Calu3 (cell line): ENCODE measurements around the gene CROT. TPM values are rescaled to one million over a fixed set of nuclear protein-coding genes. Genes with fewer than 3 reads are reported as not detected.

Experiments used
- BruUV-seq: library from RNA; stranded (reverse); fragments of 400-500 nt; replicated peaks from 2 replicates; lab custom pipeline; 2021; lab: Mats Ljungman, UMichigan
- CTCF ChIA-PET: fragments of 300-600 bp; sonication (Branson Sonifier 250); formaldehyde crosslinking; loops from one replicate; lab custom pipeline; 2022; ENCODE audit warnings: antibody characterized with exemption; lab: Charles Lee
- DNase-seq: peaks from one replicate; pipeline ENCODE4 v3.0.0; 2022
- H3K27ac Mint-ChIP-seq: one replicate; pipeline ENCODE4 v1.8.0; 2022; ENCODE audit warnings: mixed read lengths; ENCODE audit not compliant: unreplicated experiment
- H3K27me3 Mint-ChIP-seq: one replicate; pipeline ENCODE4 v1.8.0; 2022; ENCODE audit warnings: mixed read lengths; ENCODE audit not compliant: unreplicated experiment
- H3K36me3 Mint-ChIP-seq: one replicate; pipeline ENCODE4 v1.8.0; 2022; ENCODE audit warnings: mild to moderate bottlenecking, moderate library complexity, mixed read lengths; ENCODE audit not compliant: insufficient read depth, unreplicated experiment
- H3K4me1 Mint-ChIP-seq: one replicate; pipeline ENCODE4 v1.8.0; 2022; ENCODE audit warnings: mild to moderate bottlenecking, low read depth, mixed read lengths; ENCODE audit not compliant: unreplicated experiment
- H3K4me3 Mint-ChIP-seq: one replicate; pipeline ENCODE4 v1.8.0; 2022; ENCODE audit warnings: mild to moderate bottlenecking, low read depth, moderate library complexity, mixed read lengths; ENCODE audit not compliant: unreplicated experiment
- H3K9me3 Mint-ChIP-seq: one replicate; pipeline ENCODE4 v1.8.0; 2022; ENCODE audit warnings: low read depth, mixed read lengths; ENCODE audit not compliant: unreplicated experiment
- CTCF ChIP-seq: fragments of 200-600 bp; IDR thresholded peaks from one replicate; pipeline ENCODE4 v1.8.0; 2022; ENCODE audit warnings: antibody characterized with exemption; ENCODE audit not compliant: unreplicated experiment
- intact Hi-C: fragments of 100-400 bp; cut with micrococcal nuclease; formaldehyde crosslinking; loops from one replicate; pipeline ENCODE4 v1.10.0; 2022; ENCODE audit not compliant: unreplicated experiment
- total RNA-seq: library from RNA; stranded (reverse); gene quantifications from 2 replicates; pipeline ENCODE4 v1.2.3, GENCODE V29; 2022

Gene CROT
- total RNA-seq, 1 experiment from 2014 or later = 7.3 TPM

- TF ChIP-seq CTCF = no peak
- peaks cover 5% of the 10 kb centered on the region for H3K9me3 Mint-ChIP-seq
- no peaks in the 10 kb centered on the region for H3K27me3 Mint-ChIP-seq
- no peaks in the 10 kb centered on the region for H3K36me3 Mint-ChIP-seq
- BruUV-seq = no TSS peak
- no peak overlapping the region for H3K4me3 Mint-ChIP-seq
- no peak overlapping the region for H3K27ac Mint-ChIP-seq
- DNase-seq = no peak
- intact Hi-C loops = no loop called here
- CTCF ChIA-PET = no interaction called here
- H3K4me1 Mint-ChIP-seq = no peaks in the 10 kb centered on the region
Observed at GRCh38 chr7:87398446-87398845, 53.0 kb downstream of the CROT start.

GRCh38 chr7:87404674-87405073 lies 59.2 kb downstream of the CROT start:
- no peaks in the 10 kb centered on the region for H3K36me3 Mint-ChIP-seq
- no peak for DNase-seq
- intact Hi-C loops = loop anchor here (5.0 kb wide), 1 partner anchor 57 kb away; the partner anchor contains the start of gene CROT

GRCh38 chr7:87411186-87411585 lies 65.7 kb downstream of the CROT start:
- no peaks in the 10 kb centered on the region for H3K36me3 Mint-ChIP-seq

More at GRCh38 chr7:87404674-87405073, 59.2 kb downstream of the CROT start:
- Mint-ChIP-seq H3K9me3 (no peaks in the 10 kb centered on the region), H3K27ac (no peak overlapping the region), H3K4me3 (no peak overlapping the region), H3K4me1 (no peaks in the 10 kb centered on the region), H3K27me3 (no peaks in the 10 kb centered on the region)
- CTCF ChIA-PET = no interaction called here
- TF ChIP-seq CTCF = no peak
- no TSS peak for BruUV-seq

GRCh38 chr7:87413029-87413428 lies 67.6 kb downstream of the CROT start:
- TF ChIP-seq CTCF = no peak
- Mint-ChIP-seq H3K4me1 (no peaks in the 10 kb centered on the region), H3K27me3 (no peaks in the 10 kb centered on the region), H3K9me3 (no peaks in the 10 kb centered on the region), H3K27ac (no peak overlapping the region), H3K4me3 (no peak overlapping the region), H3K36me3 (no peaks in the 10 kb centered on the region)
- BruUV-seq = no TSS peak
- DNase-seq = no peak
- intact Hi-C loops = loop anchor here (10.0 kb wide), 1 partner anchor 478 kb away; no protein-coding TSS in a partner anchor
- CTCF ChIA-PET = no interaction called here

More at GRCh38 chr7:87411186-87411585, 65.7 kb downstream of the CROT start:
- no peaks in the 10 kb centered on the region for H3K27me3 Mint-ChIP-seq
- intact Hi-C loops = loop anchor here (10.0 kb wide), 1 partner anchor 476 kb away; no protein-coding TSS in a partner anchor
- no peak for TF ChIP-seq CTCF
- H3K27ac Mint-ChIP-seq = no peak overlapping the region
- no peaks in the 10 kb centered on the region for H3K9me3 Mint-ChIP-seq
- H3K4me1 Mint-ChIP-seq = no peaks in the 10 kb centered on the region
- DNase-seq = no peak
- no TSS peak for BruUV-seq
- no peak overlapping the region for H3K4me3 Mint-ChIP-seq
- CTCF ChIA-PET = no interaction called here
